Activated CD4-positive, alpha-beta T cell treated with anti-CD3 and anti-CD28 coated beads, Interleukin-2, amount 10 ng/mL, durations not matched to agents 24 days and 14 days (primary cell): ENCODE data around the gene C19orf38. TPM values are rescaled to one million over a fixed set of nuclear protein-coding genes. Genes with fewer than 3 reads are reported as not detected.

Experiments used
- DNase-seq: peaks from one replicate; pipeline ENCODE4 v3.0.0; 2022
- H3K27ac Mint-ChIP-seq: one replicate; pipeline ENCODE4 v1.8.0; 2022; ENCODE audit warnings: mild to moderate bottlenecking, mixed read lengths
- H3K27me3 Mint-ChIP-seq: one replicate; pipeline ENCODE4 v1.8.0; 2022; ENCODE audit warnings: mixed read lengths
- H3K36me3 Mint-ChIP-seq: one replicate; pipeline ENCODE4 v1.8.0; 2022; ENCODE audit warnings: low read depth, mild to moderate bottlenecking, mixed read lengths
- H3K4me1 Mint-ChIP-seq: one replicate; pipeline ENCODE4 v1.8.0; 2021; ENCODE audit warnings: mixed read lengths
- H3K4me3 Mint-ChIP-seq: one replicate; pipeline ENCODE4 v1.8.0; 2022; ENCODE audit warnings: mild to moderate bottlenecking, moderate library complexity, mixed read lengths
- H3K9me3 Mint-ChIP-seq: one replicate; pipeline ENCODE4 v1.8.0; 2021; ENCODE audit warnings: mixed read lengths
- intact Hi-C: fragments of 100-400 bp; cut with micrococcal nuclease; formaldehyde crosslinking; loops from one replicate; pipeline ENCODE4 v1.15.1; 2023
- total RNA-seq: library from RNA; stranded (reverse); gene quantifications from 2 replicates; pipeline ENCODE4 v1.2.3, GENCODE V29; 2022

C19orf38 gene
- total RNA-seq, 1 donor from 2014 or later, result 2.7 TPM

GRCh38 chr19:10907925-10908324 is 59.7 kb downstream of the C19orf38 start:
- Mint-ChIP-seq H3K4me1 (peaks cover 2% of the 10 kb centered on the region), H3K36me3 (peaks cover 18% of the 10 kb centered on the region), H3K9me3 (peaks cover 3% of the 10 kb centered on the region), H3K4me3 (no peak overlapping the region), H3K27ac (no peak overlapping the region), H3K27me3 (no peaks in the 10 kb centered on the region)
- intact Hi-C loops, result no loop called here
- DNase-seq, result no peak

GRCh38 chr19:10908380-10908960 is 60.3 kb downstream of the C19orf38 start:
- intact Hi-C loops, result no loop called here
- Mint-ChIP-seq H3K36me3 (peaks cover 17% of the 10 kb centered on the region), H3K4me3 (no peak overlapping the region), H3K9me3 (no peaks in the 10 kb centered on the region), H3K27ac (no peak overlapping the region), H3K4me1 (no peaks in the 10 kb centered on the region), H3K27me3 (no peaks in the 10 kb centered on the region)
- DNase-seq, result no peak

- H3K36me3 Mint-ChIP-seq, result peaks cover 23% of the 10 kb centered on the region
- H3K27ac Mint-ChIP-seq, result no peak overlapping the region
- H3K27me3 Mint-ChIP-seq, result no peaks in the 10 kb centered on the region
- DNase-seq, result no peak
- intact Hi-C loops, result no loop called here
- H3K9me3 Mint-ChIP-seq, result no peaks in the 10 kb centered on the region
- H3K4me1 Mint-ChIP-seq, result no peaks in the 10 kb centered on the region
- no peak overlapping the region for H3K4me3 Mint-ChIP-seq
These were observed 63.6 kb downstream of the C19orf38 start for GRCh38 chr19:10911579-10912363.

GRCh38 chr19:10912619-10913018 is 64.4 kb downstream of the C19orf38 start:
- H3K27ac Mint-ChIP-seq, result no peak overlapping the region
- H3K4me1 Mint-ChIP-seq, result no peaks in the 10 kb centered on the region

GRCh38 chr19:10913716-10914340 is 65.6 kb downstream of the C19orf38 start:
- Mint-ChIP-seq H3K36me3 (peaks cover 18% of the 10 kb centered on the region), H3K9me3 (no peaks in the 10 kb centered on the region), H3K4me1 (no peaks in the 10 kb centered on the region), H3K27me3 (no peaks in the 10 kb centered on the region), H3K27ac (no peak overlapping the region), H3K4me3 (no peak overlapping the region)
- intact Hi-C loops, result no loop called here
- DNase-seq, result no peak

More at GRCh38 chr19:10912619-10913018, 64.4 kb downstream of the C19orf38 start:
- DNase-seq, result no peak
- intact Hi-C loops, result no loop called here
- H3K36me3 Mint-ChIP-seq, result peaks cover 24% of the 10 kb centered on the region
- no peaks in the 10 kb centered on the region for H3K27me3 Mint-ChIP-seq
- H3K9me3 Mint-ChIP-seq, result no peaks in the 10 kb centered on the region
- no peak overlapping the region for H3K4me3 Mint-ChIP-seq

GRCh38 chr19:10915130-10916091 is 67.2 kb downstream of the C19orf38 start:
- intact Hi-C loops, result no loop called here
- no peak overlapping the region for H3K4me3 Mint-ChIP-seq
- H3K27ac Mint-ChIP-seq, result no peak overlapping the region
- no peaks in the 10 kb centered on the region for H3K9me3 Mint-ChIP-seq
- peaks cover 14% of the 10 kb centered on the region for H3K36me3 Mint-ChIP-seq
- no peak for DNase-seq
- H3K27me3 Mint-ChIP-seq, result no peaks in the 10 kb centered on the region
- H3K4me1 Mint-ChIP-seq, result no peaks in the 10 kb centered on the region

- DNase-seq, result no peak
- Mint-ChIP-seq H3K9me3 (no peaks in the 10 kb centered on the region), H3K4me3 (no peak overlapping the region), H3K27me3 (no peaks in the 10 kb centered on the region), H3K27ac (no peak overlapping the region), H3K4me1 (no peaks in the 10 kb centered on the region), H3K36me3 (peaks cover 18% of the 10 kb centered on the region)
- intact Hi-C loops, result no loop called here
These were observed 68.4 kb downstream of the C19orf38 start for GRCh38 chr19:10916602-10917001.

GRCh38 chr19:10918359-10918758 is 70.1 kb downstream of the C19orf38 start:
- DNase-seq, result no peak
- Mint-ChIP-seq H3K4me1 (no peaks in the 10 kb centered on the region), H3K4me3 (no peak overlapping the region), H3K27me3 (no peaks in the 10 kb centered on the region), H3K36me3 (peaks cover 23% of the 10 kb centered on the region), H3K27ac (no peak overlapping the region), H3K9me3 (no peaks in the 10 kb centered on the region)
- intact Hi-C loops, result no loop called here

Other genes starting within 250 kb of the C19orf38 start
- gene SLC44A2, start 222.9 kb upstream of the C19orf38 start, total RNA-seq, result 85.5 and 98.6 TPM in 2 replicates
- gene ILF3, start 194.1 kb upstream of the C19orf38 start, total RNA-seq, result 588 TPM in 2 replicates
- gene QTRT1, start 147.0 kb upstream of the C19orf38 start, total RNA-seq, result 86.0 and 95.2 TPM in 2 replicates
- gene DNM2, start 130.3 kb upstream of the C19orf38 start, total RNA-seq, result 198 and 211 TPM in 2 replicates
- gene TMED1, start 12.2 kb upstream of the C19orf38 start, total RNA-seq, result 17.6 and 22.4 TPM in 2 replicates
- gene CARM1, start 23.1 kb downstream of the C19orf38 start, total RNA-seq, result 92.4 and 93.7 TPM in 2 replicates
- gene YIPF2, start 80.2 kb downstream of the C19orf38 start, total RNA-seq, result 21.7 and 23.2 TPM in 2 replicates
- 18.4 and 19.8 TPM in 2 replicates for gene TIMM29, start 80.4 kb downstream of the C19orf38 start, total RNA-seq
- 158 and 165 TPM in 2 replicates for gene SMARCA4, start 112.6 kb downstream of the C19orf38 start, total RNA-seq
- gene LDLR, start 241.0 kb downstream of the C19orf38 start, total RNA-seq, result 121 and 129 TPM in 2 replicates